ENCODE results near the gene PHRF1. TPM values are rescaled to one million over a fixed set of nuclear protein-coding genes. Genes with fewer than 3 reads are reported as not detected.
"Not testable (repeated sequence)": the region's sequence is repeated elsewhere in the genome, so short reads cannot be mapped to it uniquely, and the experiment has no call there.

Gene PHRF1
- total RNA-seq, 1 donor from 2014 or later = 16.9 TPM

GRCh38 chr11:626475-627307 lies 50.4 kb downstream of the PHRF1 start, which contains the start of gene SCT:
TSS of gene SCT (minus strand) at chr11:627181. CDS start at chr11:627143, 38 bp downstream.
- DNase-seq (ENCODE audit: low read depth in 2 of 2) = no peak

- DNase-seq (ENCODE audit: low read depth in 2 of 2) = no peak
These were observed 51.0 kb downstream of the PHRF1 start for GRCh38 chr11:627308-627576.

- DNase-seq (ENCODE audit: low read depth in 2 of 2) = no peak
These were observed 51.8 kb downstream of the PHRF1 start for GRCh38 chr11:628056-628455.

- no peak for DNase-seq (ENCODE audit: low read depth in 2 of 2)
These were observed 52.9 kb downstream of the PHRF1 start for GRCh38 chr11:629237-629583.

DNA sequence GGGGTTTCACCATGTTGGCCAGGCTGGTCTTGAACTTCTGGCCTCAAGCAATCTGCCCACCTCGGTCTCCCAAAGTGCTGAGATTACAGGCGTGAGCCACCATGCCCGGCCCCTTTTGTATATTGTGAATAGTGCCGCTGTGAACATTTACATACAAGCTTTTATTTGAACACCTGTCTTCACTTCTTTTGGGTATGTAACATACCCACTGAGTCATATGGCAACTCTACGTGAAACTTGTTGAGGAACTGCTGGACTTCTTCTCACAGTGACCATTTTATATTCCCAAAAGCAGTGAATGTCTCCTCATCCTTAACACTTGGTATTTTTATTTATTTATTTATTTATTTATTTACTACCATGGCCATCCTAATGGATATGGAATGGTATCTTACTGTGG lies 54.6 kb downstream of the PHRF1 start:
- DNase-seq (ENCODE audit: low read depth in 2 of 2) = no peak

DNA sequence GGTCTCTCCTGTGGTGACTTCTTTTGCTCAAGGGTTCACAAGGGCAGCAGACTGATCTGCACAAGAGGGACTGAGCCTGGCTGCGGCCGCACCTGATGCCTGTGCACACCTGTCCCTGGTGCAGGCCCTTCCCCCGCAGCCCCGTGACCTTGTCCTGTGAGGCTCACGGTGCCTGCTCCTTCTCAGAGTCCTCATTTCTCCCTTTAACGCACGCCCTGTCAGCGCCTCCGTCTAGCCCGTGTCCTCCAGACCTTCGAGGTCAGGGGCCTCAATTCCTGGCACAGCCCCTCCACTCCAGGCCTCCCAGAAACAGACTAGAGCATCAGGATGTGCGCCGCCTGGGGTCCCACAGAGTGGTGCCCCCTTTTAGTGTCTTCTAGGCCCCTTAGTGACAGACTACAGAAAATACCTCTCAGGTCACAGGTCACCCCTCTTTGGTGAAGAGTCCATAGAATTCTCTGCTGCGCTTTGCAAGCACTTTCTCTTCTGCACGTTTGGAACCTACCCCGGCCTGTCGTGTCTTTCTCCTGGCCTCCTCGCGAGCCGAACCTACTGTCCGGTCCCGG lies 59.8 kb downstream of the PHRF1 start:
- DNase-seq (ENCODE audit: low read depth in 2 of 2) = no peak

- DNase-seq (ENCODE audit: low read depth in 2 of 2) = no peak
These were observed 60.5 kb downstream of the PHRF1 start, which contains the start of gene DRD4 for GRCh38 chr11:636511-637332. TSS of gene DRD4 (plus strand) at chr11:637269. CDS start at chr11:637305, 36 bp downstream.

GRCh38 chr11:637333-637592 lies 61.0 kb downstream of the PHRF1 start:
- no peak for DNase-seq (ENCODE audit: low read depth in 2 of 2)

DNA sequence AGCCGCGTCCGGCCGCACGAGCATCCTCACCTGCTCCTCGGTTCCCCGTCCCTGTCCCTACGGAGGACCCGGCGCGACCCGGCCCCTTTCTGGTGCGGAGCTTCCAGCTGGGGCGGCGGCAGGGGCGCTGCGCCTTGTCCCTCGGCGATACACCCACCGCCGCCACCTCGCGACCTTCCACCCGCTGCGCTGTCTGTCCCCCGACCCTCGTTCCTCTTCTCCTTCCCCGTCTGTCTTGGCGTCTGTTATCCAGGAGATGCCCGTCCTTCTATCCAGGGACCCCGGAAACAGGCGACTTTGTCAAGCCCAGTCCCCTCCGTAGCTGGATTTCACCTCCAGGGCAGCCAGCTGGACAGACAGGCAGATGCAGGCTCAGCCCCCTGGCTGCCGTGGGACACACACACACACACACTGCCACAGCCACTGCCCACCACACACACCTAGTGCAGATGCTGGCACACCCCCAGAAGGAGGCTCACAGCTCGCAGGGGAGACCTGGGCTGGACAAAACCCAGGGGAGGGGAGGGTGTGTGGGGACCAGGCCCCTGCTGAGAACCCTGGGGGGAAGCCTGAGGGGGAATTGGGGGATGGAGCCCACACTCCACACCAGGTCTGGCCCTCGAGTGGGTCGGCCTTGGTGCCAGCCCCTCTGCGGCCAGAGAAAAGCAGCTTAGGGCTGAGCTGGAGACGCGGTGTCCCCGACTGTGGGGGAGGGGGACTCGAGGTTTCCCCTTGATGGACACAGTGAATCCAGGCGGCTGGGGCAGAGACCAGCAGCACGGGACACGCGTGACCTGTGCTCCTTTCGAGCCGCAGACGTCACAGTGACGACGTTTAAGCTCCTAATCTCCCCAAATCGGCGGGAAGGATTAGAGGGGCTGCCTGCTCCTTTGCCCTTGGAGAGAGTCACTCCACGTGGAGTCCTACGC lies 61.6 kb downstream of the PHRF1 start:
- DNase-seq (ENCODE audit: low read depth in 2 of 2) = no peak

DNA sequence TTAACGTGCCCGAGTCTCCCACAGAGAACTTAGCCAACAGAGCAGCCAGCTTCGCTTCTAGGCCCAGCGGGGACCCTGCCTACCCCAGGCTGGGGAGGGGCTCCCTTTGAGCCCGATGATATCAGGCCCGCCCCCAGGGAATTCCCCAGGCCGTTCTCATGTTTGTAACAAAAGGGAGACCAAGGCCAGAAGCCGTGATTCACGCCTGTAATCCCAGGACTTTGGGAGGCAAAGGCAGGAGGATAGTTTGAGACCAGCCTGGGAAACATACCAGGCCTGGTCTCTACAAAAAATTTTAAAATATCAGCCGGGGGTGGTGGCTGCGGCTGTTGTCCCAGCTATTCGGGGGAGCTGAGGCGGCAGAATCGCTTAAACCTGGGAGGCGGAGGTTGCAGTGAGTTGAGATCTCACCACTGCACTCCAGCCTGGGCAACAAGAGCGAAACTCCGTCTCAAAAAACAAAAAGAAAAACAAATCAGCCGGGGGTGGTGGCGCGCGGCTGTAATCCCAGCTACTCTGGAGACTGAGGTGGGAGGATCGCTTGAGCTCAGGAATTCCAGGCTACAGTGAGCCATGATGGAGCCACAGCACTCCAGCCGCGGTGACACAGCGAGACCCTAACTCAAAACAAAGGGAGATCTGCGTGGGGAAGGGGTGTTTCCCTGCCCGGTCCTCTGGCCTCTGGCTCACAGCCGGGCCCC lies 62.5 kb downstream of the PHRF1 start:
- peak in 1 of 2 donors; percentile 25 for DNase-seq (ENCODE audit: low read depth in 2 of 2)

DNA sequence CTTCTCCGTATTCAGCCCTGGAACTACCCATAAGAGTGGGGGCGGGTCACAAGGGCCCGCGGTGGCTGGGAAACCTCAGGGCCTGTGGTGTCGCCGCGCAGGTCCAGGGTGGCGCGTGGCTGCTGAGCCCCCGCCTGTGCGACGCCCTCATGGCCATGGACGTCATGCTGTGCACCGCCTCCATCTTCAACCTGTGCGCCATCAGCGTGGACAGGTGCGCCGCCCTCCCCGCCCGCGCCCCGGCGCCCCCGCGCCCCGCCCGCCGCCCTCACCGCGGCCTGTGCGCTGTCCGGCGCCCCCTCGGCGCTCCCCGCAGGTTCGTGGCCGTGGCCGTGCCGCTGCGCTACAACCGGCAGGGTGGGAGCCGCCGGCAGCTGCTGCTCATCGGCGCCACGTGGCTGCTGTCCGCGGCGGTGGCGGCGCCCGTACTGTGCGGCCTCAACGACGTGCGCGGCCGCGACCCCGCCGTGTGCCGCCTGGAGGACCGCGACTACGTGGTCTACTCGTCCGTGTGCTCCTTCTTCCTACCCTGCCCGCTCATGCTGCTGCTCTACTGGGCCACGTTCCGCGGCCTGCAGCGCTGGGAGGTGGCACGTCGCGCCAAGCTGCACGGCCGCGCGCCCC lies 63.2 kb downstream of the PHRF1 start:
- peak in 1 of 2 donors; percentile 17 for DNase-seq (ENCODE audit: low read depth in 2 of 2)

- DNase-seq (ENCODE audit: low read depth in 2 of 2) = no peak
These were observed 63.9 kb downstream of the PHRF1 start for GRCh38 chr11:640021-640706.

DNA sequence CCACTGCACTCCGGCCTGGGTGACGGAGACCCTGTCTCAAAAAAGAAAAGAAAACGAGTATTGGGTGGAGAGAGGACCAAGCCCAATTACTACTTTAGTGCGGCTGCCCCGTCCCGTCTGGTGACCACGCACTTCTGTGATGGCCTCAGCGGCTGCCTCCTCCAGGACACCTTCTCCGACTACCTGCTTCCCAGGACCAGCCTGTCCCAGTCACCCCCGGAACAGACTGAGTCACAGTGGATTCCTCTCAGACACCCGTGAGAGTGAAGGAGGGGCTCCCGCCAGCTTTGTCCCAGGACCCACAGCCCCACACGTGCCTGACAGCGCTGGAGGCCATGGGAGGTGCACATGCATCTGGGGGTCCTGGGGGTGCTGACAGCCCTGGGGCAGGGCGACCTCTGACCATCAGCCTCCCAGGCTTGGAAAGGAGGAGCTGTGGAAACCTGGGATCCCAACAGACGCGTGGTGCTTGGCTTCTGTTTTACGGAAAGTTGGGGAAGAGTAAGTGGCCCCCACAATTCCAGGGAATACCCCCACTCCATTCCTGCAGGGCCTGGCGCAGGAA lies 65.6 kb downstream of the PHRF1 start:
- no peak for DNase-seq (ENCODE audit: low read depth in 2 of 2)

- DNase-seq (ENCODE audit: low read depth in 2 of 2) = no peak
These were observed 67.1 kb downstream of the PHRF1 start for GRCh38 chr11:643366-643765.

DNA sequence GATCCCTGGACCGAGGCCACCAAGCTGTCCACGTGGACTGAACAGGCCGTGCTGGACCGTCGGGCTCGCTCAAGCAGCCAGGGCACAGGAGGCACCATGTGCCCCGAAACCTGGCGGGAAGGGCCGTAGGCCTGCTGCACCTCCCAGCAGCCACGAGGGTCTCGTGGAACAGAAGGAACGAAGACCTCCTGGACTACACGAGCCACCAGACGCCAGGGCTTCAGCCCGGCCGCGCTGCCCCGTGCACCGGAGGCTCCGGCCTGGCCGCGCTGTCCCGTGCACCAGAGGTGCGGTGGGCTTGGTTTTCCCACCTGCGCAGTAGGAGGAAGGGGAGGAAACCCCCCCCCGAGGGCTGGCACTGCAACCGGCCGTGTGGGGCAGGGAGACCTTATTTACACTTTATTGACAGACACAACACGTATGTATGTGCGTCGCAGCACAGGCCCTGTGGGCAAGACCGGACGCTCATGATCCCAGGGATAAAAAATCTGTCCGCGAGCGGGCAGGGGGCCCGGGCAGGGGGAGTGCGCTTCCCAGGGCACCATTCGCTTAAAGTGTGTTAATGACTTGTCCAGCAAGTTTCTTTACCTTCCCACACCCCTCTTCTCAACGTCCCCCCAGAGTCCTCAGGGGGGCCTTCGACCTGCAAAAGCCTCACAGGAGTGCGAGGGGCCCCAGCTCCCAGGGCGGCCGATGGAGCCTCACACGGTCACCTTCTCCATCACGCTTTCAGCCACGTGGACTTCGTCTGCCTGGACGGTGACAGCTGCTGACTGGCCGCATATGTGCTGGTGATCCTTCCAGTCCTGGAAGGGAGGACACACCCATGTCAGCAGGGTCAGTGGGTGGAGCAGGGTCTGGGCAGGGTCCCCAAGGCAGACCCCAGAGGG lies 67.8 kb downstream of the PHRF1 start:
- no peak for DNase-seq (ENCODE audit: low read depth in 2 of 2)

DNA sequence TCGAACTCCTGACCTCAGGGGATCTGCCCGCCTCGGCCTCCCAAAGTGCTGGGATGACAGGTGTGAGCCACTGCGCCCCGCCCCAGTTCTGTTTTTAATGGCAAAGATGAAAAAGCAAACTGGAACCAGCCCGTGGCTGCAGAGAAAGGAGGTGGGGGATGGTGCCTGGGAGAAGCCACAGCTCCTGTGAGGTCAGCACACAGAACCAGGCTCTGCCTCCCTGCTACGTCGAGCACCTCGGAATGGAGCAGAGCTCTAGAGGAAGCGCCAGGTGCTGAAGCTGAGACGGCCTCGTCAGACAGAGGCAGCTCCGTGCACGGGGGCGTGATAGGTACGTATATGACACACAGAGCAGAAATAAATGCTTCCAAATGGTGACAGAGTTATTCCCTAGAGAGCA lies 69.3 kb downstream of the PHRF1 start:
- DNase-seq (ENCODE audit: low read depth in 2 of 2) = no peak

DNA sequence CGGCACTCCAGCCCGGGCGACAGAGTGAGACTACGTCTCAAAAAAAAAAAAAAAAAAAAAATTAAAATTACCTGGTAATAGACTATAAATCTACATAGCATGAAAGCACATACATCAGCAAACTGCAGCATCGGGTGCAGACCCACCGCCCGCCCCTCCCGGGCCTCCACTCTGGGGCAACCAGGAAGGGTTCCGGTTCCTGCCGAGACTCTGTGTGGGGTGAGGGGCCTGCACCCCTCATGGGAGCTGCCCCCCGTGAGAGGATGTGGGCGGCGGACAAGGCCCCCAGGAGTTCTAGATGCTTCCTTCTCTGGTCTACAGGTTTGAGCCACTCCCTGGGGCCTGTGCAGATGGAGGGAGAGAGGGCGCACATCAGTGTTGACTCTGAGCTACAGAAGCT lies 69.9 kb downstream of the PHRF1 start:
- DNase-seq (ENCODE audit: low read depth in 2 of 2) = no peak

DNA sequence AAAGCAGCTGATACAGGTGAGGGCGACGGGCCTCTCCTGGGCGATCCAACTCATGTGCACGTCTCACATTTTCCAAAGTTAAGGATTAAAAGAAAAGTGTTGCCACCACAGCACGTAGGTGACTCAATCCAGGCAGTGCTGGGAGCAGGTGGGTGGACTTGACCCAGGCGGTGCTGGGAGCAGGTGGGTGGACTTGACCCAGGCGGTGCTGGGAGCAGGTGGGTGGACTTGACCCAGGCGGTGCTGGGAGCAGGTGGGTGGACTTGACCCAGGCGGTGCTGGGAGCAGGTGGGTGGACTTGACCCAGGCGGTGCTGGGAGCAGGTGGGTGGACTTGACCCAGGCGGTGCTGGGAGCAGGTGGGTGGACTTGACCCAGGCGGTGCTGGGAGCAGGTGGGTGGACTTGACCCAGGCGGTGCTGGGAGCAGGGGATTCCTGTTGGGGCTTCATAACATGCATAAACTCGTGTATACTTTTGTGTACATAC lies 71.4 kb downstream of the PHRF1 start:
- DNase-seq (ENCODE audit: low read depth in 2 of 2) = not testable (repeated sequence)

DNA sequence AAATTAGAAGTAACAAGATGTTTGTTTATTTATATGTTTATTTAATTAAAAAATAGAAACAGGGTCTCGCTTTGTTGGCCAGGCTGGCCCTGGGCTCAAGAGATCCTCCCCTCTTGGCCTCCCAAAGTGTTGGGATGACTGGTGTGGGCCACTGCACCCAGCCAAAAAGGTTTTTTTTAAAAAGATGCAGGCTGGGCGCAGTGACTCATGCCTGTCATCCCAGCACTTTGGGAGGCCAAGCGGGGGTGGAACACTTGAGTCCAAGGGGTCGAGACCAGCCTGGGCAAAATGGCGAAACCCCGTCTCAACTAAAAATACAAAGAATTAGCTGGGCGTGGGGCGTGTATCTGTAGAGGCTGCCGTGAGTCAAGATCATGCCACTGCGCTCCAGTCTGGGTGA lies 74.2 kb downstream of the PHRF1 start:
- DNase-seq (ENCODE audit: low read depth in 2 of 2) = no peak

Measured in lung microvascular endothelial cell (primary cell).